GM23338 (cell line): Measurements from ENCODE around the gene FNDC1. TPM values are rescaled to one million over a fixed set of nuclear protein-coding genes. Genes with fewer than 3 reads are reported as not detected.

Experiments used
- ATAC-seq: fragments of 200-7000 bp; cut with Tn5 transposase; 3 replicates; pipeline ENCODE4 v1.9.1; 2020
- DNase-seq: peaks from one replicate; pipeline ENCODE4 v3.0.0-alpha.2; 2015; ENCODE audit warnings: low spot score
- H2AFZ ChIP-seq: fragments of 200-600 bp; sonication (generic); 2 replicates; pipeline ENCODE4 v1.8.0; 2016; ENCODE audit warnings: antibody characterized with exemption, mild to moderate bottlenecking, moderate library complexity
- H3F3A ChIP-seq: fragments of 200-600 bp; sonication (generic); replicated peaks from 2 replicates; pipeline ENCODE4 v1.8.0; 2017; ENCODE audit warnings: antibody characterized with exemption, mixed run types, low read depth
- H3K27ac ChIP-seq: fragments of 200-600 bp; sonication (generic); 2 replicates; pipeline ENCODE4 v1.6.1; 2016; ENCODE audit warnings: low read depth
- H3K27me3 ChIP-seq: fragments of 200-600 bp; sonication (generic); 2 replicates; pipeline ENCODE4 v1.8.0; 2016; ENCODE audit warnings: mild to moderate bottlenecking, mixed run types, moderate library complexity; ENCODE audit not compliant: insufficient read depth
- H3K36me3 ChIP-seq: fragments of 200-600 bp; sonication (generic); 2 replicates; pipeline ENCODE4 v1.8.0; 2016; ENCODE audit warnings: mild to moderate bottlenecking; ENCODE audit not compliant: insufficient read depth
- H3K4me1 ChIP-seq: fragments of 200-600 bp; sonication (generic); 2 replicates; pipeline ENCODE4 v1.8.0; 2016; ENCODE audit warnings: mild to moderate bottlenecking, moderate library complexity; ENCODE audit not compliant: insufficient read depth
- H3K4me2 ChIP-seq: fragments of 200-600 bp; sonication (generic); 2 replicates; pipeline ENCODE4 v1.7.1; 2017; ENCODE audit warnings: mixed run types
- H3K4me3 ChIP-seq: fragments of 200-600 bp; sonication (generic); 2 replicates; pipeline ENCODE4 v1.6.1; 2016; ENCODE audit warnings: mixed run types
- H3K79me2 ChIP-seq: fragments of 200-600 bp; sonication (generic); replicated peaks from 2 replicates; pipeline ENCODE4 v1.8.0; 2017; ENCODE audit warnings: mild to moderate bottlenecking; ENCODE audit not compliant: insufficient read depth
- H3K9me2 ChIP-seq: fragments of 200-600 bp; sonication (generic); 2 replicates; pipeline ENCODE4 v1.8.0; 2017; ENCODE audit not compliant: insufficient read depth
- H4K20me1 ChIP-seq: fragments of 200-600 bp; sonication (generic); replicated peaks from 2 replicates; pipeline ENCODE4 v1.8.0; 2017; ENCODE audit warnings: mild to moderate bottlenecking; ENCODE audit not compliant: insufficient read depth
- H3K27ac Mint-ChIP-seq: 2 replicates; pipeline ENCODE4 v1.8.0; 2020; ENCODE audit warnings: inconsistent platforms, mild to moderate bottlenecking, moderate library complexity, mixed read lengths
- H3K27me3 Mint-ChIP-seq: 3 replicates; pipeline ENCODE4 v1.8.0; 2022; ENCODE audit warnings: low read depth, mild to moderate bottlenecking, moderate library complexity, mixed read lengths, inconsistent platforms; ENCODE audit not compliant: insufficient read depth, poor library complexity
- H3K36me3 Mint-ChIP-seq: 3 replicates; pipeline ENCODE4 v1.8.0; 2021; ENCODE audit warnings: low read depth, mild to moderate bottlenecking, inconsistent platforms, moderate library complexity, mixed read lengths
- H3K4me1 Mint-ChIP-seq: 3 replicates; pipeline ENCODE4 v1.8.0; 2020; ENCODE audit warnings: mild to moderate bottlenecking, inconsistent platforms, mixed read lengths
- H3K4me3 Mint-ChIP-seq: 3 replicates; pipeline ENCODE4 v1.8.0; 2021; ENCODE audit warnings: moderate library complexity, mild to moderate bottlenecking, inconsistent platforms, mixed read lengths
- H3K9me3 Mint-ChIP-seq: 3 replicates; pipeline ENCODE4 v1.8.0; 2020; ENCODE audit warnings: moderate library complexity, mild to moderate bottlenecking, inconsistent platforms, mixed read lengths
- CREB1 ChIP-seq: fragments of 250-450 bp; sonication (Bioruptor Pico); IDR thresholded peaks from 2 replicates; pipeline ENCODE4 v1.5.0; 2020; ENCODE audit warnings: low read depth, mild to moderate bottlenecking, moderate library complexity
- EZH2 ChIP-seq: fragments of 200-600 bp; sonication (generic); IDR thresholded peaks from one replicate; pipeline ENCODE4 v1.8.0; 2017; ENCODE audit warnings: antibody characterized with exemption, mild to moderate bottlenecking, low read depth; ENCODE audit not compliant: unreplicated experiment
- JUNB ChIP-seq: IDR thresholded peaks from one replicate; pipeline ENCODE4 v1.6.1; 2016; ENCODE audit warnings: antibody characterized with exemption; ENCODE audit not compliant: unreplicated experiment
- NANOG ChIP-seq: IDR thresholded peaks from 2 replicates; pipeline ENCODE4 v1.6.1; 2016; ENCODE audit warnings: antibody characterized with exemption, borderline replicate concordance
- POLR2AphosphoS5 ChIP-seq: IDR thresholded peaks from 2 replicates; pipeline ENCODE4 v1.6.1; 2016; ENCODE audit warnings: antibody characterized with exemption, low read depth
- STAT1 ChIP-seq: IDR thresholded peaks from one replicate; pipeline ENCODE4 v1.6.1; 2016; ENCODE audit warnings: antibody characterized with exemption; ENCODE audit not compliant: unreplicated experiment
- ZNF114 ChIP-seq: fragments of 250-450 bp; sonication (Bioruptor Pico); IDR thresholded peaks from 2 replicates; pipeline ENCODE4 v1.5.0; 2020; ENCODE audit warnings: mild to moderate bottlenecking, moderate library complexity
- ZNF331 ChIP-seq: fragments of 250-450 bp; sonication (Bioruptor Pico); IDR thresholded peaks from 2 replicates; pipeline ENCODE4 v1.5.0; 2020; ENCODE audit warnings: low read depth, mild to moderate bottlenecking, moderate library complexity
- polyA plus RNA-seq: library from polyadenylated mRNA; unstranded; fragments of >200 nt; fragmentation: Nextera tagmentation; extraction: Ambion mirVana; gene quantifications from 2 replicates; pipeline ENCODE4 v1.2.1, GENCODE V29; 2016
- total RNA-seq: library from RNA; depleted of rRNA; stranded (reverse); fragments of >200 nt; shearing (Covaris generic); gene quantifications from 2 replicates; pipeline ENCODE4 v1.2.3, GENCODE V29; 2014
- TF ChIP-seq, protein P1 (sequence below): IDR thresholded peaks from one replicate; pipeline ENCODE4 v1.6.1; 2018; ENCODE audit warnings: antibody characterized with exemption; ENCODE audit not compliant: unreplicated experiment
- TF ChIP-seq, protein P2 (sequence below), 2 experiments: fragments of 200-600 bp in 1 of 2; sonication (generic) in 1 of 2; conservative IDR thresholded peaks; 2 replicates each; pipeline versions ENCODE4 v1.5.1 to v1.6.1; 2016 to 2017; ENCODE audit warnings: antibody characterized with exemption in 2 of 2, low read depth in 2 of 2, mild to moderate bottlenecking in 2 of 2, moderate library complexity in 1 of 2

Gene FNDC1
- total and polyA plus RNA-seq, 2 experiments from 2014 or later, result 0.38 to 0.57 TPM

DNA sequence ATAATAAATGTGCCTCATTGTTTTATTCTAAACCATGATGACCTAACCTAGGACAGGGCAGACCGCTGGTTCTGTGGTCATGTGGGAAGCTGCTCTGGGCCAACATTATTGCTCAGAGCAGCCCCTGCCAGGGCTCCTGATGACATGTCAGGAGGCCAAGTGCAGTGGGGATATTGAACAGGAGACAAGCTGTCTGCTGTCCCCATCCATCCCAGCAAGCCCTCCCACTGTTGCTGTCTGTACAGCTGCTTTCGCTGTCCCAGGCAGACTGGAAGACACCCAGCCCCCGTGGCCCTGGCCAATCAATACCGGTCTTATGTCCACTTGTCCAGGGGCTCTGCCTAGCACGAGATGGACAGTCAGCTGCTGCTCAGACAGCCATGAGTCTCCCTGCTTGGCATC lies 43.2 kb upstream of the FNDC1 start (continued):
- TF ChIP-seq, protein P1, sequence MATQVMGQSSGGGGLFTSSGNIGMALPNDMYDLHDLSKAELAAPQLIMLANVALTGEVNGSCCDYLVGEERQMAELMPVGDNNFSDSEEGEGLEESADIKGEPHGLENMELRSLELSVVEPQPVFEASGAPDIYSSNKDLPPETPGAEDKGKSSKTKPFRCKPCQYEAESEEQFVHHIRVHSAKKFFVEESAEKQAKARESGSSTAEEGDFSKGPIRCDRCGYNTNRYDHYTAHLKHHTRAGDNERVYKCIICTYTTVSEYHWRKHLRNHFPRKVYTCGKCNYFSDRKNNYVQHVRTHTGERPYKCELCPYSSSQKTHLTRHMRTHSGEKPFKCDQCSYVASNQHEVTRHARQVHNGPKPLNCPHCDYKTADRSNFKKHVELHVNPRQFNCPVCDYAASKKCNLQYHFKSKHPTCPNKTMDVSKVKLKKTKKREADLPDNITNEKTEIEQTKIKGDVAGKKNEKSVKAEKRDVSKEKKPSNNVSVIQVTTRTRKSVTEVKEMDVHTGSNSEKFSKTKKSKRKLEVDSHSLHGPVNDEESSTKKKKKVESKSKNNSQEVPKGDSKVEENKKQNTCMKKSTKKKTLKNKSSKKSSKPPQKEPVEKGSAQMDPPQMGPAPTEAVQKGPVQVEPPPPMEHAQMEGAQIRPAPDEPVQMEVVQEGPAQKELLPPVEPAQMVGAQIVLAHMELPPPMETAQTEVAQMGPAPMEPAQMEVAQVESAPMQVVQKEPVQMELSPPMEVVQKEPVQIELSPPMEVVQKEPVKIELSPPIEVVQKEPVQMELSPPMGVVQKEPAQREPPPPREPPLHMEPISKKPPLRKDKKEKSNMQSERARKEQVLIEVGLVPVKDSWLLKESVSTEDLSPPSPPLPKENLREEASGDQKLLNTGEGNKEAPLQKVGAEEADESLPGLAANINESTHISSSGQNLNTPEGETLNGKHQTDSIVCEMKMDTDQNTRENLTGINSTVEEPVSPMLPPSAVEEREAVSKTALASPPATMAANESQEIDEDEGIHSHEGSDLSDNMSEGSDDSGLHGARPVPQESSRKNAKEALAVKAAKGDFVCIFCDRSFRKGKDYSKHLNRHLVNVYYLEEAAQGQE, result no peak
- TF ChIP-seq, protein P2, sequence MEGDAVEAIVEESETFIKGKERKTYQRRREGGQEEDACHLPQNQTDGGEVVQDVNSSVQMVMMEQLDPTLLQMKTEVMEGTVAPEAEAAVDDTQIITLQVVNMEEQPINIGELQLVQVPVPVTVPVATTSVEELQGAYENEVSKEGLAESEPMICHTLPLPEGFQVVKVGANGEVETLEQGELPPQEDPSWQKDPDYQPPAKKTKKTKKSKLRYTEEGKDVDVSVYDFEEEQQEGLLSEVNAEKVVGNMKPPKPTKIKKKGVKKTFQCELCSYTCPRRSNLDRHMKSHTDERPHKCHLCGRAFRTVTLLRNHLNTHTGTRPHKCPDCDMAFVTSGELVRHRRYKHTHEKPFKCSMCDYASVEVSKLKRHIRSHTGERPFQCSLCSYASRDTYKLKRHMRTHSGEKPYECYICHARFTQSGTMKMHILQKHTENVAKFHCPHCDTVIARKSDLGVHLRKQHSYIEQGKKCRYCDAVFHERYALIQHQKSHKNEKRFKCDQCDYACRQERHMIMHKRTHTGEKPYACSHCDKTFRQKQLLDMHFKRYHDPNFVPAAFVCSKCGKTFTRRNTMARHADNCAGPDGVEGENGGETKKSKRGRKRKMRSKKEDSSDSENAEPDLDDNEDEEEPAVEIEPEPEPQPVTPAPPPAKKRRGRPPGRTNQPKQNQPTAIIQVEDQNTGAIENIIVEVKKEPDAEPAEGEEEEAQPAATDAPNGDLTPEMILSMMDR (conservative IDR thresholded peaks at IDR 0.05; ENCODE audit: low read depth in 2 of 2), result no peak
- no peak for TF ChIP-seq EZH2

DNA sequence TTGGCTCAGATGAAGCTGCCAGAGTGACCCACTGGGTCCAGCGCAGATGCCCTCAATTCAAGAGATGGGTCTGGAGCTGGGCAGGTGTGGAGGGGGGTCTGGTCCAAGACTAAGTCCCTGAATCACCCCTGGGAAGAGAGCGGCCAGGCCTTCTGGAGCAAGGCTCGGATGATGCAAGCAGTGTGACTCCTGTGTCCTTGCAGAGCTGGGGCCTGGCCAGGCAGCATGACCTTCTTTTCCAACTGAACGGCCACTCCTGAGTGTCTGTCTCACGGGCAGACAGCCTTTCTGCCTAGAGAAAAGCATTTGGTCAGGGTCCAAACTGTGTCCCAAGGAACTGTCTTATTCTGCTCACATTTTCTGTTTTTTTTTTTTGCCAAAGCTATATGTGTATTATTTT lies 42.6 kb upstream of the FNDC1 start:
- H3K4me3 Mint-ChIP-seq, result no peak overlapping the region
- no peak for ATAC-seq

More for the DNA sequence above, 42.6 kb upstream of the FNDC1 start:
- no peaks in the 10 kb centered on the region for H3K79me2 ChIP-seq
- H3K4me2 ChIP-seq, result no peak overlapping the region
- no peaks in the 10 kb centered on the region for H3K4me1 Mint-ChIP-seq
- H3K9me2 ChIP-seq, result no peaks in the 10 kb centered on the region
- no peaks in the 10 kb centered on the region for H3K4me1 ChIP-seq
- H3K27ac Mint-ChIP-seq, result no peak overlapping the region
- H3K36me3 ChIP-seq, result no peaks in the 10 kb centered on the region
- no peak overlapping the region for H2AFZ ChIP-seq
- H3F3A ChIP-seq, result no peaks in the 10 kb centered on the region
- no peak overlapping the region for H3K4me3 ChIP-seq
- DNase-seq, result no peak
- no peak overlapping the region for H3K27ac ChIP-seq
- H3K9me3 Mint-ChIP-seq, result no peaks in the 10 kb centered on the region
- no peaks in the 10 kb centered on the region for H3K27me3 ChIP-seq
- no peaks in the 10 kb centered on the region for H4K20me1 ChIP-seq
- no peaks in the 10 kb centered on the region for H3K36me3 Mint-ChIP-seq
- no peak for TF ChIP-seq EZH2
- TF ChIP-seq JUNB, result no peak
- no peak for TF ChIP-seq CREB1 (CRISPR knock-in tag)
- TF ChIP-seq, protein P2 (conservative IDR thresholded peaks at IDR 0.05; ENCODE audit: low read depth in 2 of 2), result no peak
- TF ChIP-seq ZNF114, result no peak
- no peak for TF ChIP-seq POLR2AphosphoS5
- TF ChIP-seq STAT1, result no peak
- no peak for TF ChIP-seq ZNF331 (CRISPR knock-in tag)
- no peak for TF ChIP-seq NANOG
- H3K27me3 Mint-ChIP-seq, result peaks cover 4% of the 10 kb centered on the region
